Prostate gland (tissue), 2 donors: ENCODE results near the gene TSGA10IP. TPM values are rescaled to one million over a fixed set of nuclear protein-coding genes. Genes with fewer than 3 reads are reported as not detected.

Source experiments
- DNase-seq: peaks from one replicate; pipeline ENCODE4 v3.0.0-alpha.2; 2019; ENCODE audit warnings: low spot score
- H3K27ac ChIP-seq, 2 donors: fragments of 200-600 bp; sonication (generic); 2 replicates each; pipeline ENCODE4 v1.5.1; 2017 to 2019
- H3K27me3 ChIP-seq: fragments of 200-600 bp; sonication (generic); replicated peaks from 2 replicates; pipeline ENCODE4 v1.5.1; 2019; ENCODE audit not compliant: insufficient read depth
- H3K36me3 ChIP-seq, 2 donors: fragments of 200-600 bp; sonication (generic); 1 replicate in 1 of 2; 2 replicates in 1 of 2; pipeline versions ENCODE4 v1.5.1 to v1.8.1; 2017 to 2019
- H3K4me1 ChIP-seq: fragments of 200-600 bp; sonication (generic); replicated peaks from 2 replicates; pipeline ENCODE4 v1.5.1; 2019
- H3K4me3 ChIP-seq, 2 donors: fragments of 200-600 bp; sonication (generic); 2 replicates each; pipeline ENCODE4 v1.5.1; 2017 to 2019
- H3K9me3 ChIP-seq: fragments of 200-600 bp; sonication (generic); 2 replicates; pipeline ENCODE4 v1.5.1; 2017
- POLR2A ChIP-seq: fragments of 450-650 bp; IDR thresholded peaks from one replicate; pipeline ENCODE4 v1.6.1; 2016; ENCODE audit warnings: antibody characterized with exemption, mild to moderate bottlenecking
- POLR2AphosphoS5 ChIP-seq: sonication (generic); formaldehyde crosslinking; IDR thresholded peaks from one replicate; pipeline ENCODE4 v1.6.1; 2017; ENCODE audit warnings: antibody characterized with exemption
- WGBS: methylation state at CpG from one replicate; pipeline ENCODE4 v1.1.5; 2018; 5-methylcytosine and 5-hydroxymethylcytosine counted together
- intact Hi-C: fragments of 100-400 bp; cut with DNase I; formaldehyde crosslinking; loops from one replicate; pipeline ENCODE4 v1.14.2; 2022
- total RNA-seq, 2 donors: library from RNA; depleted of rRNA; stranded (reverse); fragments of >200 nt; gene quantifications; one replicate each; pipeline ENCODE4 v1.1.0, GENCODE V29; 2016
- TF ChIP-seq, protein P1 (sequence below), 4 experiments: fragments of 200-600 bp in 2 of 4; fragments of 450-650 bp in 2 of 4; sonication (generic) in 2 of 4; IDR thresholded peaks; 1 replicate in 3 of 4; 2 replicates in 1 of 4; pipeline ENCODE4 v1.5.1; 2016 to 2019; ENCODE audit warnings: antibody characterized with exemption in 4 of 4, mild to moderate bottlenecking in 2 of 4, moderate library complexity in 2 of 4

TSGA10IP gene
- total RNA-seq, 2 donors from 2014 or later = 0.68 TPM; not detected in 1

DNA sequence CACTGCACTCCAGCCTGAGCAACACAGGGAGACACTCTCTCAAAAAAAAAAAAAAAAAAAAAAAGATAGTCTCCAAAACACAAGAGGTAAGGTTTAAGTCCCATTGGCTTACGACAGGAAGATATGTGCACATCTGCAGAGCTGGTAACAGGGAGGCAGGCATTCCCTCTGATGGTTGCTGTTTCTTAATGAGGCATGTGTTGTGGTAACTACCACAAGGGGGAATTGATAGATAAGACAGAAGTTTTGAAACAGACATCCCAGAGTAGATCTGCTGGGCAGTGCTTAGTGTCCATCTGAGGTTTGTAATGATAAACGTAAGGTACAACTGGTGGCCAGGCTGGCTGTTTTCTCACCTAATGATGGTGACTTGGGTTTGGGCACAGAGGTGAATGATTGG is 52.0 kb downstream of the TSGA10IP start:
- H3K27me3 ChIP-seq = no peaks in the 10 kb centered on the region
- peaks cover 2% of the 10 kb centered on the region for H3K4me1 ChIP-seq
- DNase-seq = no peak
- no peak for TF ChIP-seq POLR2AphosphoS5
- TF ChIP-seq, protein P1, sequence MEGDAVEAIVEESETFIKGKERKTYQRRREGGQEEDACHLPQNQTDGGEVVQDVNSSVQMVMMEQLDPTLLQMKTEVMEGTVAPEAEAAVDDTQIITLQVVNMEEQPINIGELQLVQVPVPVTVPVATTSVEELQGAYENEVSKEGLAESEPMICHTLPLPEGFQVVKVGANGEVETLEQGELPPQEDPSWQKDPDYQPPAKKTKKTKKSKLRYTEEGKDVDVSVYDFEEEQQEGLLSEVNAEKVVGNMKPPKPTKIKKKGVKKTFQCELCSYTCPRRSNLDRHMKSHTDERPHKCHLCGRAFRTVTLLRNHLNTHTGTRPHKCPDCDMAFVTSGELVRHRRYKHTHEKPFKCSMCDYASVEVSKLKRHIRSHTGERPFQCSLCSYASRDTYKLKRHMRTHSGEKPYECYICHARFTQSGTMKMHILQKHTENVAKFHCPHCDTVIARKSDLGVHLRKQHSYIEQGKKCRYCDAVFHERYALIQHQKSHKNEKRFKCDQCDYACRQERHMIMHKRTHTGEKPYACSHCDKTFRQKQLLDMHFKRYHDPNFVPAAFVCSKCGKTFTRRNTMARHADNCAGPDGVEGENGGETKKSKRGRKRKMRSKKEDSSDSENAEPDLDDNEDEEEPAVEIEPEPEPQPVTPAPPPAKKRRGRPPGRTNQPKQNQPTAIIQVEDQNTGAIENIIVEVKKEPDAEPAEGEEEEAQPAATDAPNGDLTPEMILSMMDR (IDR thresholded peaks at IDR 0.05) = no peak
- TF ChIP-seq POLR2A = no peak
- no peaks in the 10 kb centered on the region for H3K9me3 ChIP-seq
- no peak overlapping the region for H3K4me3 ChIP-seq
- intact Hi-C loops = no loop called here
- no peak overlapping the region for H3K27ac ChIP-seq
- peaks cover 6 to 19% of the 10 kb centered on the region in 2 donors for H3K36me3 ChIP-seq
- 80% methylated on average over 2 of the region's 2 CpGs for WGBS

DNA sequence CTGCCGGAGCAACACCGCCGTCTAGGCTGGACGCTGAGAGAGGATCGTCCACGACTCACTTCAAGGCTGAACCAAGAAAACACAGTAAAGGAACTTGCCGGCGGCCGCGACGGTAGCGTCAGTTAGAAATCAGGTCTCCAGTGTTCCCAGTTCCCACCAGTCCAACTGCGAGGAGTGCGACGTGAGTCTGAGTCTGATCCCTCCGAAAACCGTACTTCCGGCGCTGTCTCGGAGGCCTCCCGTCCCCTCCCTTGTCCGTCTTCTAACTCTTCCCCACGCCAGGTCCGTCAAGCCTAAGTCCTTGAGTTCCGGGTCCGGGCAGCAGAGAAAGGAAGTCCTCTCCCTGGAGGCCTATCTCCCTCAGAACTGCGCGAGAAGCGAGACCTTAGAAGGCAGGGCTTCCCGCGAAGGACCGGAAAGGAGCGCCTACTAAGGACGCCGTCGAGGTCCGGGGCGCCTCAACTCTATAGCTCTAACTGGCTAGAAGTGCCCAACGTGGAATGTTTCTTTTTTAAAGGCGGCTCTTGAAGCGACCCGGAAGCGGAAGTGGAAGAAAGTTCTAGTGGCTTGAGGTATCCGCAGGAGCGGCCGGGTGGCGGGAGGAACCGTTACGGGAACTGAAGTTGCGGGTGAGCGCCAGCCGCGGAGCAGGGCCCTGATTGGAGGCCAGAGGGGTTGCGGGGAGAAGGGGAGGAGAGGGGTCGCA is 56.8 kb downstream of the TSGA10IP start, which contains the start of the genes BANF1 and EIF1AD:
TSS of gene BANF1 (plus strand) at position 562 of the 706 bp plus-strand sequence. CDS start 748 bp downstream, outside the sequence.
TSS of gene EIF1AD (minus strand) at position 216 of the 706 bp plus-strand sequence. CDS start 1,768 bp downstream, outside the sequence.
- DNase-seq = peak; percentile 94
- intact Hi-C loops = loop anchor here (2.0 kb wide), 3 partner anchors 41 to 141 kb away; partner anchors contain the start of genes GAL3ST3, MUS81 and SART1
- H3K36me3 ChIP-seq = peaks cover 6 to 19% of the 10 kb centered on the region in 2 donors
- H3K9me3 ChIP-seq = no peaks in the 10 kb centered on the region
- peak within 1 kb of the TSS; percentile 96 to 97 for H3K27ac ChIP-seq
- peak within 1 kb of the TSS; percentile 72 to 86 for H3K4me3 ChIP-seq
- H3K27me3 ChIP-seq = no peaks in the 10 kb centered on the region
- TF ChIP-seq POLR2AphosphoS5 (peak; percentile 93), POLR2A (peak; percentile 20)
- TF ChIP-seq, protein P1 (IDR thresholded peaks at IDR 0.05) = peak in 1 of 4 experiments; percentile 16
- WGBS = under 1% methylated on average over 55 of the region's 55 CpGs
- H3K4me1 ChIP-seq = peaks cover 9% of the 10 kb centered on the region

DNA sequence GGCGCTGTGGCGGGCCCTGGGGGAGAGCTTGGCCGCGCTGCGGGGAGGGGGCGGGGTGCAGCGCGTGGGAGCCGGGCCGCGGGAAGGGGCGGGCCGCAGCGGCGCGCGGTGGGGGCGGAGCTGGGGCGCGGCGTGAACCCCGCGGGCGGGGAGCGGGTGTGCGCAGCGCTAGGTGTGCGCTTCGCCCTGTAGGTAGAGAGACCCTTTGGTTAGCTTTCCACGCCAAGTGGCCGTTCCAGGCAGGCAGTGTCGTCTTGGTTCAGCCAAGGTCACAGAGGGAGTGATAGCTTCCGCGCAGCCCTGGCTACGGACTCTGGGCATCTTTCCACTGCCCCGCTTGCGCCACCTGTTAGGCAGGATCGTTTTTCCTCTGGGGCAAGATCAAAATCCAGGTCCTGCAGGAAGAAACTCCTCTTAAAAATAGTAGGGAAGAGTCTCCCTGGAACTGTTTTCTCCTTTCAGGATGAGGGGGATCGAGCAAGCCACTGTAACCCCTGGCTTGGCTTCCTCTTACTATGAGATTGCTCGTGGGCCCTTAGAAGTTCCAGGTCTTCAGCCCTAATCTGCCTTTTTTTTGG is 57.5 kb downstream of the TSGA10IP start:
- WGBS = under 1% methylated on average over 32 of the region's 40 CpGs

DNA sequence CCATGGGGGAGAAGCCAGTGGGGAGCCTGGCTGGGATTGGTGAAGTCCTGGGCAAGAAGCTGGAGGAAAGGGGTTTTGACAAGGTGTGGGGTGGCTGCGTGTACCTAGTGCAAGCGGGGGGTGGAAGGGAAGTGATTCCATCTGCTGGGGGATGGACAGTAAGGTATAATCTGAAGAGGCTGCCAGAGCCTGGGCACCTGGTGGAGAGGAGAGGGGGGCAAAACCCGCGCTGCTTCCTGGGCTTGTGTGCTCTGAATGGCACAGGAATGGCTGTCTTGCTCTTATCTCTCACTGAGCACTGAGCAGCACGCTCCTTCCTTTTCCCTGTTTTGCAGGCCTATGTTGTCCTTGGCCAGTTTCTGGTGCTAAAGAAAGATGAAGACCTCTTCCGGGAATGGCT is 58.0 kb downstream of the TSGA10IP start:
- intact Hi-C loops = loop anchor here (2.0 kb wide), 3 partner anchors 42 to 142 kb away; partner anchors contain the start of genes GAL3ST3, MUS81 and SART1
- H3K4me1 ChIP-seq = peaks cover 9% of the 10 kb centered on the region
- no peaks in the 10 kb centered on the region for H3K27me3 ChIP-seq
- peaks cover 6 to 8% of the 10 kb centered on the region in 2 donors for H3K36me3 ChIP-seq
- H3K27ac ChIP-seq = peak overlapping the region; percentile 96 to 97
- no peak for DNase-seq
- WGBS = 66% methylated on average over 6 of the region's 6 CpGs
- TF ChIP-seq POLR2A = no peak
- peak overlapping the region; percentile 72 to 86 for H3K4me3 ChIP-seq
- no peaks in the 10 kb centered on the region for H3K9me3 ChIP-seq

More for the DNA sequence above, 57.5 kb downstream of the TSGA10IP start:
- no peaks in the 10 kb centered on the region for H3K9me3 ChIP-seq
- intact Hi-C loops = loop anchor here (2.0 kb wide), 3 partner anchors 42 to 142 kb away; partner anchors contain the start of genes GAL3ST3, MUS81 and SART1
- no peak for TF ChIP-seq POLR2AphosphoS5
- TF ChIP-seq, protein P1 (IDR thresholded peaks at IDR 0.05) = peak in 2 of 4 experiments; percentile 27
- H3K27ac ChIP-seq = peak overlapping the region; percentile 96 to 97
- peak overlapping the region; percentile 72 to 86 for H3K4me3 ChIP-seq
- peak; percentile 69 for DNase-seq
- H3K36me3 ChIP-seq = peaks cover 6 to 13% of the 10 kb centered on the region in 2 donors
- H3K27me3 ChIP-seq = no peaks in the 10 kb centered on the region
- peaks cover 9% of the 10 kb centered on the region for H3K4me1 ChIP-seq

DNA sequence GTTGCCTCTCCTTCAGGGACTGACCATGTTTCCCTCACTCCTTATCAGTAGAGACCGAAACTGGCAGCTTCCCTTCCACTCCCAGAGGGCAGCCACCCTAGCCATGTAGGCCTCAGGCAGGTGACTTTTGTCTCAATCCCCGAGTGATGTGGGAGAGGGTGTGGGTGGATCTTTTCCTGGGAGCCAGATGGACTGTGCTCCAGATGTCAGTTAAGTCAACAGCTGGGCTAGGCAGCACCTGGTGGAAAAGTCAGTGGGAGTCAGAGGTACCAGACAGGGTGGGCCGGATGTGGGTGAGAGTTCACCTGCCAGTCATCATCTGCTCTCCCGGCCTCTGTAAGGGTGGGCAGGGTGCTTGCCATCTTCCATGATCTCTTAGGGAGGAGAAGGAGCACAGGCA is 58.9 kb downstream of the TSGA10IP start:
- no peak for DNase-seq
- intact Hi-C loops = no loop called here

More for the DNA sequence above, 58.9 kb downstream of the TSGA10IP start:
- peaks cover 9% of the 10 kb centered on the region for H3K4me1 ChIP-seq
- no peaks in the 10 kb centered on the region for H3K27me3 ChIP-seq
- H3K27ac ChIP-seq = no peak overlapping the region
- H3K4me3 ChIP-seq = no peak overlapping the region
- peaks cover 5 to 6% of the 10 kb centered on the region in 2 donors for H3K36me3 ChIP-seq
- 88% methylated on average over 4 of the region's 4 CpGs for WGBS
- TF ChIP-seq POLR2AphosphoS5 (no peak), POLR2A (no peak)
- TF ChIP-seq, protein P1 (IDR thresholded peaks at IDR 0.05) = no peak
- H3K9me3 ChIP-seq = no peaks in the 10 kb centered on the region
